Motor neuron (in vitro differentiated cells): ENCODE measurements around the gene COX4I2. TPM values are rescaled to one million over a fixed set of nuclear protein-coding genes. Genes with fewer than 3 reads are reported as not detected.
"Not testable (repeated sequence)": the region's sequence is repeated elsewhere in the genome, so short reads cannot be mapped to it uniquely, and the experiment has no call there.

ENCODE experiments used
- ATAC-seq, 8 experiments: fragments of 200-7000 bp; cut with Tn5 transposase; replicated peaks in 6 of 8; 2 replicates each; pipeline ENCODE4 v1.8.0; 2021; ENCODE audit warnings: mild to moderate bottlenecking in 8 of 8, moderate library complexity in 8 of 8
- H3K27ac ChIP-seq, 2 donors: fragments of 250-450 bp; sonication (Bioruptor Pico); 2 replicates each; pipeline ENCODE4 v1.9.0; 2021; ENCODE audit warnings: antibody characterized with exemption in 2 of 2, mild to moderate bottlenecking in 2 of 2, moderate library complexity in 1 of 2
- H3K4me1 ChIP-seq, 2 donors: fragments of 250-450 bp; sonication (Bioruptor Pico); replicated peaks in 1 of 2; 2 replicates each; pipeline ENCODE4 v1.6.1; 2021; ENCODE audit warnings: antibody characterized with exemption in 2 of 2, mild to moderate bottlenecking in 2 of 2, moderate library complexity in 1 of 2
- H3K4me3 ChIP-seq, 5 donors: fragments of 250-450 bp; sonication (Bioruptor Pico); 2 replicates each; pipeline ENCODE4 v1.9.0; 2021; ENCODE audit warnings: antibody characterized with exemption in 5 of 5, mild to moderate bottlenecking in 5 of 5, moderate library complexity in 4 of 5
- WGBS, 10 experiments: fragments of 450-650 bp; shearing (Covaris generic); methylation state at CpG; one replicate each; pipeline ENCODE4 v1.0.0; 2022; 5-methylcytosine and 5-hydroxymethylcytosine counted together
- in situ Hi-C, 9 experiments: fragments of 400-800 bp; cut with MboI; loops; one replicate each; pipeline ENCODE4 v1.15.0; 2021; ENCODE audit warnings: low sequenced_read_pairs in 9 of 9, low pct_unique_long_range_greater_than_20kb in 2 of 9; ENCODE audit not compliant: unreplicated experiment in 9 of 9
- total RNA-seq, 8 experiments: library from RNA; unstranded; fragments of 300-600 nt; gene quantifications; 2 replicates each; pipeline versions ENCODE4 v1.2.3 to v1.2.4, GENCODE V29; 2022

COX4I2 gene
- total RNA-seq, 8 experiments from 2014 or later: not detected

- 67 to 100% (median 81%) methylated on average over 1 to 6 of the region's 6 CpGs; no CpG with 5 or more reads in 1 of the 10 experiments for WGBS, 10 experiments
- in situ Hi-C loops: loop anchor here in 4 of 9 experiments (5.0 to 10.0 kb wide), 2 partner anchors 53 to 55 kb away; no protein-coding TSS in a partner anchor
- no peak overlapping the region for H3K4me3 ChIP-seq
- no peak overlapping the region for H3K27ac ChIP-seq
- no peak for ATAC-seq
- no peaks in the 10 kb centered on the region for H3K4me1 ChIP-seq
Measured at GRCh38 chr20:31617432-31618104, 20.1 kb upstream of the COX4I2 start.

GRCh38 chr20:31620246-31620645 lies 17.5 kb upstream of the COX4I2 start:
- H3K27ac ChIP-seq: no peak overlapping the region
- in situ Hi-C loops: no loop called here
- ATAC-seq: no peak
- H3K4me3 ChIP-seq: no peak overlapping the region
- no peaks in the 10 kb centered on the region for H3K4me1 ChIP-seq
- 25 to 92% (median 75%) methylated on average over 1 to 3 of the region's 3 CpGs; no CpG with 5 or more reads in 5 of the 10 experiments for WGBS, 10 experiments

GRCh38 chr20:31623123-31623505 lies 14.6 kb upstream of the COX4I2 start:
- ATAC-seq, in situ Hi-C loops, H3K27ac ChIP-seq, H3K4me3 ChIP-seq, H3K4me1 ChIP-seq: not testable (repeated sequence)
- WGBS, 10 experiments: 90 to 100% (median 95%) methylated on average over 1 to 6 of the region's 6 CpGs; no CpG with 5 or more reads in 6 of the 10 experiments

- ATAC-seq, H3K27ac ChIP-seq, in situ Hi-C loops, H3K4me1 ChIP-seq, H3K4me3 ChIP-seq: not testable (repeated sequence)
- 53 to 100% (median 85%) methylated on average over 2 to 8 of the region's 8 CpGs for WGBS, 10 experiments
Measured at GRCh38 chr20:31626534-31626933, 11.2 kb upstream of the COX4I2 start.

GRCh38 chr20:31628057-31628456 lies 9.7 kb upstream of the COX4I2 start:
- H3K27ac ChIP-seq, in situ Hi-C loops, H3K4me3 ChIP-seq, H3K4me1 ChIP-seq, ATAC-seq: not testable (repeated sequence)
- 67% methylated on average over 1 of the region's 2 CpGs; no CpG with 5 or more reads in 9 of the 10 experiments for WGBS, 10 experiments

GRCh38 chr20:31630187-31630790 lies 7.4 kb upstream of the COX4I2 start:
- Histone ChIP-seq H3K4me1 (no peaks in the 10 kb centered on the region), H3K27ac (no peak overlapping the region), H3K4me3 (no peak overlapping the region)
- in situ Hi-C loops: loop anchor here in 1 of 9 experiments (10.0 kb wide), 1 partner anchor 95 kb away; the partner anchor contains the start of gene BCL2L1
- WGBS, 10 experiments: 60 to 93% (median 80%) methylated on average over 1 to 2 of the region's 2 CpGs; no CpG with 5 or more reads in 5 of the 10 experiments
- no peak for ATAC-seq

GRCh38 chr20:31632548-31633338 lies 5.0 kb upstream of the COX4I2 start:
- WGBS, 10 experiments: 70 to 100% (median 94%) methylated on average over 1 to 18 of the region's 40 CpGs; no CpG with 5 or more reads in 2 of the 10 experiments
- Histone ChIP-seq H3K27ac (no peak overlapping the region), H3K4me1 (no peaks in the 10 kb centered on the region), H3K4me3 (no peak overlapping the region)
- no peak for ATAC-seq
- in situ Hi-C loops: loop anchor here in 1 of 9 experiments (10.0 kb wide), 1 partner anchor 92 kb away; the partner anchor contains the start of gene BCL2L1

GRCh38 chr20:31633339-31633914 lies 4.3 kb upstream of the COX4I2 start:
- ATAC-seq: peak in 1 of 8 experiments; percentile 18
- H3K4me1 ChIP-seq: peaks cover 6 to 7% of the 10 kb centered on the region in 2 donors
- WGBS, 10 experiments: 47 to 100% (median 91%) methylated on average over 1 to 8 of the region's 14 CpGs; no CpG with 5 or more reads in 4 of the 10 experiments
- H3K27ac ChIP-seq: no peak overlapping the region
- H3K4me3 ChIP-seq: no peak overlapping the region
- in situ Hi-C loops: loop anchor here in 1 of 9 experiments (10.0 kb wide), 1 partner anchor 91 kb away; the partner anchor contains the start of gene BCL2L1

- peak in 2 of 8 experiments; percentile 23 to 31 for ATAC-seq
- no peak overlapping the region for H3K4me3 ChIP-seq
- H3K4me1 ChIP-seq: peaks cover 6 to 9% of the 10 kb centered on the region in 2 donors
- in situ Hi-C loops: loop anchor here in 1 of 9 experiments (10.0 kb wide), 1 partner anchor 86 kb away; the partner anchor contains the start of gene BCL2L1
- no peak overlapping the region for H3K27ac ChIP-seq
- 100% methylated on average over 1 of the region's 4 CpGs; no CpG with 5 or more reads in 9 of the 10 experiments for WGBS, 10 experiments
Measured at GRCh38 chr20:31638317-31638716, 605 bp downstream of the COX4I2 start.

- WGBS, 10 experiments: 0 to 92% (median 83%) methylated on average over 1 to 2 of the region's 4 CpGs; no CpG with 5 or more reads in 7 of the 10 experiments
- peaks cover 6 to 9% of the 10 kb centered on the region in 2 donors for H3K4me1 ChIP-seq
- H3K27ac ChIP-seq: no peak overlapping the region
- no peak overlapping the region for H3K4me3 ChIP-seq
- ATAC-seq: no peak
- in situ Hi-C loops: loop anchor here in 1 of 9 experiments (10.0 kb wide), 1 partner anchor 86 kb away; the partner anchor contains the start of gene BCL2L1
Measured at GRCh38 chr20:31638816-31639215, 1.1 kb downstream of the COX4I2 start.

- no peak overlapping the region for H3K4me3 ChIP-seq
- ATAC-seq: no peak
- H3K27ac ChIP-seq: no peak overlapping the region
- 31 to 100% (median 76%) methylated on average over 1 to 3 of the region's 3 CpGs; no CpG with 5 or more reads in 3 of the 10 experiments for WGBS, 10 experiments
- in situ Hi-C loops: no loop called here
- peaks cover 6 to 9% of the 10 kb centered on the region in 2 donors for H3K4me1 ChIP-seq
Measured at GRCh38 chr20:31640259-31640658, 2.5 kb downstream of the COX4I2 start.

GRCh38 chr20:31641391-31641790 lies 3.7 kb downstream of the COX4I2 start:
- in situ Hi-C loops: no loop called here
- no peak overlapping the region for H3K4me3 ChIP-seq

More at GRCh38 chr20:31641391-31641790, 3.7 kb downstream of the COX4I2 start:
- ATAC-seq: no peak
- WGBS, 10 experiments: 29 to 92% (median 86%) methylated on average over 2 to 6 of the region's 6 CpGs; no CpG with 5 or more reads in 2 of the 10 experiments
- Histone ChIP-seq H3K27ac (no peak overlapping the region), H3K4me1 (peaks cover 6 to 9% of the 10 kb centered on the region in 2 donors)
